GM19372 (cell line): ENCODE data around the gene SLC26A9.

Source experiments
- ATAC-seq: cut with Tn5 transposase; IDR thresholded peaks from one replicate; pipeline ENCODE4 v1.9.1; 2021; ENCODE audit warnings: mild to moderate bottlenecking, low read depth, moderate library complexity; ENCODE audit not compliant: unreplicated experiment

SLC26A9 gene

DNA sequence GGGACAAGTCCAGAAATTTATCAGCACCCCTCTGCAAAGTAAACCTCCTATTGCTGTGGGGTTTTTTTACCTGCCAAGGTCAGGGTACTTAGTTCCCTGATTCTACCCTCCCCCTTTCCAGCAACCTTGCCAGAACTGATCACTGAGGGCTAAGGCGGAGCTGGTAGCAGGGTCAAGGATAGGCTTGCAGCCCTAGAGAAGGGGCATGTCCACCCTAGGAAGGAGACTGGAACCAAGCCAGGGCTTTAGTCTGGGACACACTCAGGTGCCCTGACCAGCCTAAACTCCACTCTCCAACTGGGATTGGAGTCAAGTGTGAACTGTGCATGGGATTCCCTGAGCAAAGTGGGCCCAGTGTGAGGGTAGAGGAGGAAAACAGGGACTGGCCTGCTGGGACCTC is 6.5 kb upstream of the SLC26A9 start:
- no peak for ATAC-seq

DNA sequence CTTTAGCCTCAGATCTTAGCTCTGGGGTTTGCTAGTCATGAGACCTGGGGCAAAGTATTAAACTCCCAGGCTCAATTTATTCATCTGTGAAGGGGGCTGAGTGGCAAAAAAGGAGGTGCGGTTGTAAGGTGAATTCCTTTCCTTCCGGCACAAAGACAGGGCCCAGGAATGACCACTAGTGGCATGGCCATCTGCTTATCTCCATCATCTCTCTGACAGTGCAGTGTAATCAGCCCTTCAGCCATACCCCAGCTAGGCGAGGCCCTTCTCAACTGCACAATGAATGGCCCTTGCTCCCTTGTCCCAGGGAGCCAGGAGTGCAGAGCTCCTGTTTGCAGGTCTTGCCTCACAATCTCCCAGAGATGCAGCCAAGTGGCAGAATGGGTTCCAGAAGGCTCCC is 5.6 kb upstream of the SLC26A9 start:
- ATAC-seq = no peak

DNA sequence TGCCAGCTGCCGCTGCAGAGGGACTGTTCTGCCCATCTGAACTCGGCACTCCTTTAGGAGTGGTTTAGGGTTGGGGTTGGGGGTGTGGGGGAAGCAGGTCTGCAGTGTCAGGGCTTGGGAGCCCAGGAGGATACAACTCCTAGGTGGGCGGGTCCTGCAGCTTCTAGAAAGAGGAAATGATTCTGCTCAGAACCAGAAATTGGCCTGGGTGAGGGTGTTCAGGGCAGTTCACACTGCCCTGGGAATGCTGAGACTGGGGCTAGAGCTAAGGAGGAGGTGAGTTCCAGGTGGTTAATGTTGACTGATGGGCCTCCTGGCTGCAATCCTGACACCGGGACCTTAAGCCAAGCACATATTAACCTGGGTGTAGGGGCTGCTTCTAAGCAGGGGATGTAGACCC is 4.8 kb upstream of the SLC26A9 start:
- ATAC-seq = no peak

DNA sequence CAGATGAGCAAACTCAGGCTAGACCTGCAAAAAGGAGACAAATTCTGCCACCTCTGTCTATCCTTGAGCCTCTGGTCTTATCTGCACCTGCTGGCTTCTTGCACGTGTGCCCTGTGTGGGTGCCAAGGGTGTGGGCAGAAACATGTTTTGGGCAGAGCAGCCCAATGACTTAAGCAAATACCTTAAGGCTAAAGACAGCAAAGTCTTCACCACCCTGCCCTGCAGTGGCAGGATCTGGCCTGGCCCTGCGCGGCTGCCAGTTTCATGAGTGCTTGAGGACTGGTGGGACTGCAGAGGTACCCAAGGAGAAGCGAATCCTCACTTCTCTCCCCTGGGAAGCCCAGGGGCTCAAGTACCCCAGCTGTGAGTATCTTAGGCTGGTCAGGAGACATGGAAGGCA is 3.8 kb upstream of the SLC26A9 start:
- no peak for ATAC-seq

DNA sequence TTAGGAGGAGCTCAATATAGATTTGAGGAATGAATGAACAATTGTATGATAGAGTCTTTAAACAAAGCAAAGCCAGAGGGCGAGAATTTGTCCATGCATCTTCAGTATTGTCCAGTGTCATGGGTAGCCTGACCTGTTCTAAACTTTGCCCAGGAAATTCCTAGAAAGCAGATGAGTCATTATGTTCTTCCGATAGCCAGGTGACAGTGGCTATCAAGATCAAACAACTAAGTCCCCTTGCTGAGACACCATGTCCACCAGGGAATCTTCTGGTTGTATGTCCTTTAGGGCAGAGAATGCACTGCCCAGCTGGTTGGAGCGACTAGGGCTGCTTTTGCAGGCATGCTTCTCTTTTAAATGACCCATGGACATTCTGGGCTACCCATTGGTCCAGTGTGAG is 1.8 kb upstream of the SLC26A9 start:
- ATAC-seq = no peak

DNA sequence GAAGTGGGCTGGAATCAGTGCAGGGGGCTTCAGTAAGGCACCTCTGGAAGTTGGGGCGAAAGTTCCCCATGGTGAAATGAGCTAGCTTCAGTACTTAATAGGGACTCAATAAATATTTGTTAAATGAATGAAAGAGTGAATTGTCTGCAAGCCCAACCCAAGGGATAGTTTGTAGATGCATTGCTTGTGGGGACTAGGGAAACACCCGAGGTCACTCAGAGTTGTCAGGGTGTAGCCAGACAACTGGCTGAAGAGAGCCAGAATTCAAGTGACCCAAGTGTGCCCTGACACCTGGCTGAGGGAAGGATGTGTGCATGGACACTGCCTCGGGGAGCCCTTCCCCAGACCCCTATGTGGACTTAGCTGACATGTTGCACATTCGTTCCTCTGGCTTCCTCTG is 1.3 kb upstream of the SLC26A9 start:
- ATAC-seq = no peak

DNA sequence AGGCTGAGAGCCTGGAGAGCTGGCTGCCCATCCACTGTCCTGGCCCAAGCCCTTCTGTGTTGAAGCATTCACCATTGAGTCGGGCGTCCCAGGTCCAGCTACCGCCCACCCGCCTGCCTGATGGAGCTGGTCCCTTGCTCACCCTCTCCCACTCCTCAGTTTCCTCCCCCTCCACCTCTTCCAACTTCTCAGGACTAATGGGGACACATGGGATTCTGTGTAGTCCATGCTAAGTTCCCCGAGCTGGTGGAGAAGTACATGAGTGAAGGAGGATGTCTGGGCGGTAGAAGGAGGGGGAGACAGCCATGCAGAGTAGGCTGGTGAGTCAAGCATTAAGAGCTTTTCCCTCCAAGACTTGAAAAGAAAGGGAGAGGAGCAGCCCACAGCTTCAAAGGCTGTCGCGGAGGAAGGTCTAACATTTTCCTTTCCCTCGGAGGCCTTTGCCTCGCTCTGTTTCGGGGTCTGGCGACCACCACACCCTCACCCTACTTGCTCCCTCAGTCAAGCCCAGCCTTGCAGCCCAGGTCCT is 561 bp downstream of the SLC26A9 start:
- no peak for ATAC-seq

DNA sequence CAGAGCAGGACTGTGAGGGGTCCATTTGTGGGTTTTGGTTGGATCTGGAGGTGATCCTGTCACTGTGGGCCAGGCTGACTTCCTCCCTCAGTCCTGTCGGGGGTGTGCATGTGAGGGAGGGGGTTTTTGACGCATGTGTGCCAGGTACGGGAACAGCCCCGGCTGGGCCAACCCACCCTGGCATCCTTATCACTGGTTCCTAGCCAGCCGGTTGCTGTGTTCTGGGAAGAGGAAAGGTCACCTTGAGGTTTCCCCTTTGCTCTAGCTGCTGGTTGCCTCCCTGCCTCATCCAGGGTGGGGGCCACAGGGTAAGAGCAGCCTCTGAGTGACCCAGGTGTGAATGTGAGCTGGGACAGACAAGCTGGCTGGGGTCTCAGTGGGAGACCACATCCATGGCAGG is 2.5 kb downstream of the SLC26A9 start:
- no peak for ATAC-seq

DNA sequence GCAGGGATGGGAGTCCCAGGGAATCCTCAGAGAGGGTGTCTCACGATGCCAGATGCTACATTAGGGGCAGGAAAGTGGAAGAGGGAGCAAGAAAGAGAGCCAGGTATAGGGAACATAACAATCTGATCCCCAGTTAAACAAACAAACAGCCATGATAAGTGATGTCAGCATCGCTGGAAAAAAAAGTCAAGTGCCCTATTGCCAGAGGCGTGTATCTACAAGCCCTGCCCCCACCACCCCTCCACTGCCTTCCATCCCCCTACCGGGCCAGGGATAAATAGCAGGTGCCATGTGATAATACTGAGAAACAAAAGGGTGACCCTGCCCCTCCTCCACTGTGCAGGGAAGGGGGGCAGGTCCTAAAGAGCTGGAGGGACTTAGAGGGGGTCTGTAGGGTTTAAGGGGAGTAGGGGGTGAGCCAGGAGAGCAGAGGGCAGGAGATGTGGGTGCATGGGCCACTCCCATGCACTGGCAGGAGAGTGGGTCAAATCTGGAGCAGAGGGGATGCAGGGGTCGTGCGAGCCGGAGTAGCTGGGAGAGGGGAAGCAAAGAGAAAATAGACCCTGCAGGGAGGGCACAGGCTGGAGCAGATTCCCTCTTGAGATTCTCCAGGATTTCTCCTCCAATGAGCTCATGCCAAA is 3.4 kb downstream of the SLC26A9 start:
- no peak for ATAC-seq

DNA sequence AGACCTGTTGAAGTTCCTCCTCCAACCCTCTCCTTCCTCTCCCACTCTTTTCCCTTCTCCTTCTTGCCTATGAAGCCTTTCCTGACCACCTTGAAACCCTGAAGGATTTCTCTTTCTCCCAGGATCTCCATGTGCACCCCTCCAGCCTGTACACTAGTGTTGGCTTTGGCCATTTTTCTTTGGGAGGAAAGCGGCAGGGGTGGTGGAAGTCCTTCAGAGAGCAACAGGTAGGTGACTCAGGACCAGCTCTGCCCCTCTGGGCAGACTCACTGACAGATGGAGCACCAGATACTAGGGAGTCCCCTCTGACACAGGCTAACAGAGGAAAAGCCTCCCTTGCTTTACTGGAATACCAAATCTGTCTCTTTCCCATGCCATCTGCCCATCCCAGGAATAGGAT is 4.6 kb downstream of the SLC26A9 start:
- no peak for ATAC-seq

DNA sequence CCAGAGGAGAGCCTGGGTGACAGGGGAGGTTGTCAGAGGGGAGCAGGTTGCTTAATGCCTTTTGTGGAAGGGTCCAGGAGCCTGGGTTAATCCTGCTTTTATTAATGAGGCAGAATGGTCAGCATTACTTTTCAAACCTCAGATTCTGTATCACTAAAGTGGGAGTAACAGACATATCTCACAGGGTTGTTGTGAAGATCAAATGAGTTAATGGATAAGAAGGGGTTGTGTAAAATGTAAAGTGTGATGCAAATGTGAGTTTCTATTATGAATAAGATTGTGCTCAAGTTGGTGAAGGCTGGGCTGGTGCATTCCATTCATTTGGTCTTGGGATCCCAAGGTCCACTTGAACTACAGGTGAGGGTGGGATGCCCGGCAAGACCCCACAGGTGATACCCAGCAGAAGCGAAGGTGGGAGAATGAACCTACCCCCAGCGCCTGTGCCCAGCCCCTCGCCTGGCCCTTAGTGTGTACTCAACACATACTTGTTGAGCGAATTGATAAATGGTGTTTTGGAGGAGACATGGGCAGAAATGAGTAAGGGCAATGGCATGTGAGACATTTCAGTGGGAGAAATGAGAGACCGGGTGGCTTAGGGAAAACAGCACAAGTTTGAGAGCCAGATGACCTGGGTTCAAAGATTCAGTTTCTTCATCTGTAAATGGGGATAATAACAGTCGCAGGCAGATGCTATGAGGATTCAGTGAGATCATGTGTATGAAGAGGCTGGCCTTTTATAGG is 6.2 kb downstream of the SLC26A9 start:
- no peak for ATAC-seq

DNA sequence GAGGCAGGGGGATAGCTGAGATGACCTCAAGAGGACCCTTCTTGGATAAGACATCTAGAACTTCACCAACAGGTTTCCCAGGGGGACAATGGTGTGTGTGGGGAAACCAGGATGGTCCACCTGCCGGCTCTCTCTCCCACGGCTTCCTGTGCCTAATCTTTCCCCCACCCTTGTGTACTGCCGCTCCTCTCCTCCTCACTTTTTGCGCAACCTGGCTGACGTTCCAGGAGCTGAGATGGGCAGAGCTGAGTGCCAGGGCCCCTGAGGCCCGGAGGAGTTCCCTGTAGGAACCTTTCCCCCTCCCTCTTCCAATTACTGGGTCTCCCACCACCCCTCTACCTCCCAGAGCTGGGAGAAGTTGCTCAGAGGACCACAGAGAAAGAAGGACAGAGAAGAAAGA is 6.9 kb downstream of the SLC26A9 start:
- no peak for ATAC-seq

DNA sequence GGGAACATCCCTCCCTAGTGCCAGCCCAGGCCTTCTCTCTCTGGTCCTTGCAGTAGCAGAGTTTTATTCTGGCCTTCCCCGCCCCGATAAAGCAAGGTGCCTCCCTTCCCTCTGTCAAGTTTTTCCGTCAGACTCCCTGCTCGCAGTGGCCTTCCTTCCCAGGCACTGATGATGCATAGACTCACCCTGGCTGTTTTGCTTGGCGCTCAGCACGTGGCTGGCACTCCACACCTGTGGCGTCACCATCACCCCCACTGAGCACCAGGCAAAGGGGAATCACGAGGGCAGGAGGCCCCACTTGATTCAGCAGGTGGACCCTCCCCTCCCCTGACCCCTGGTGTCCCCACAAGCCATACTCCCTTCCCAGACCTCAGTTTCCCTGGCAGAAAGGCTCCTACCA is 7.4 kb downstream of the SLC26A9 start:
- no peak for ATAC-seq

DNA sequence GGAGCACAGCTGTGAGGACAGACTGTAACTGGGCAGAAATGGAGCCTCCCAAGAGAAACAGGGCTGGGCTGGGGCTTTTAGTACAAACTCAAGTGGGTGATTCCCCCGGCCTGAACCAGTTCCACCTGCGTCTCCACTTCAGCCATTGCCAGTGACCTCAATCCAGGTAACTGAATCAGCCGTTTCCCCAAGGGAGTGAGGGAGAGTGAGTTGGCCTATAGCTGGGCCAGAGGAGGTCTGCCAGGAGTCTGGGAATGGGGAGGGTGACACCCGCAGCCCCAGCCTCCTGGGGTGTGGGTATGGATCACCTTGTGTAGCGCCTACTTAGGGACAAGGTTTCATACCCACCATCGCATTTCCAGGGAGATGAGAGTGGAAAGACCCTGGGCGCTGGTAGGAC is 8.5 kb downstream of the SLC26A9 start:
- no peak for ATAC-seq

DNA sequence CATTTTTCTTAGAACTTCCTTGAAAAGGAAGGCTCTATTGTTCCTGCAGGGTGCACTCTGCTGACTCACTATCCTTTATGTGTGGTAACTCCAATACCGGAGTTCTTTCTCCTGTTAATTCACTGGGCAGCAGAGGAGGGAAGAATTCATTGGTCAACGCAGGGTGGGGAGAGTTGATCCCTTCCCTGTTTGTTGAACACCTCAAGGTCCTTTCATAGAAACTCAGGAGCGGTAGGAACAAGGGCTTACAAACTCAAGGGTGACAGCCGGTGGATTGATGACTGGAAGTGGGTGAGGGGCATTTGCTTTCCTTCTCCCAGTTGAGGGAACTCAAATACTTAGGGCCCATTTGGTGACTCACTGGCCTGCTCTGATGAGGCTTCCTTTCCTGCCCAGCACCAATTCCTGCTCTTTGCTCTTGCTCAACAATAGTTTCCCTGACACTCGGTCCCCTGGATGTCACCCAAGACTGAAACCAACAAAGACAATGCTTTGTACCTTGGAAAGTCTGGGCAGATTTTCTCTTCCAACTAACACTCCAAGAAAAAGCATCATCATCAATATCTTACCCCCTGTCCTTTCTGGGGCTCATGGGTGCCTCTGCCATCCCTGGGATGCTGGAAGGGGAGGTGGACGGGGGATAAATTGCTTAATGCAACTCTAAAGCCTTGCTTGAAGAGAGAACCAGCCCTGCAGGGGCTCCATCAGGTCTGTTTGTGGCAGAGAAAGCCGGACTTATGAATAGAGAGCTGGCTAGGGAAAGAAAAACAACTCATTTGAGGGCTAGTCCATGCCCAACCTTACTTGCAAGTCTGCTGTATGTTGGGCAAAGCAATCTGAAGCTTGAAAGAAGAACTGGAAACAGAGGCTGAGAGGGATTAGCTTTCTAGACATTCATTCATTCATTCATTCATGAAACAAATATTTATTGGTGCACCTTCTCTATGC is 9.3 kb downstream of the SLC26A9 start:
- ATAC-seq = no peak

DNA sequence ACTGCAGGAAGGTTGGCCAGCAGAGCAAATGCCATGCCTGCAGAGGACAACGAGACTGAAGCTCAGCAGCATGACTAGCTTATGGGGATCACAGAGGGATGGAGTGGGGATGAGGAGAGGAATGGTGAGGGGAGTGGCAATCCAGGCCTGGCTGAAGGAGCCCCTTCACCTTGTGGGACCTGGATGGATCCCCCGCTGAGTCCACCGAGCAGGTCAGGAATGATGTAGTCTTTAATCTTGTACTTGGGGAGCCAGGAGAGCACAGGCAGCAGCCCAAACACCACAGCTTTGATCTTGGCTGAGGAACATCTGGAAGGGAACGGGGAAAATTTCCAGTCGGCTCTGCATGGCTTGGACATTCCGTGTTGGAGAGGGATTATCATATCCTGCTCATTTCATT is 10.5 kb downstream of the SLC26A9 start:
- ATAC-seq = no peak

DNA sequence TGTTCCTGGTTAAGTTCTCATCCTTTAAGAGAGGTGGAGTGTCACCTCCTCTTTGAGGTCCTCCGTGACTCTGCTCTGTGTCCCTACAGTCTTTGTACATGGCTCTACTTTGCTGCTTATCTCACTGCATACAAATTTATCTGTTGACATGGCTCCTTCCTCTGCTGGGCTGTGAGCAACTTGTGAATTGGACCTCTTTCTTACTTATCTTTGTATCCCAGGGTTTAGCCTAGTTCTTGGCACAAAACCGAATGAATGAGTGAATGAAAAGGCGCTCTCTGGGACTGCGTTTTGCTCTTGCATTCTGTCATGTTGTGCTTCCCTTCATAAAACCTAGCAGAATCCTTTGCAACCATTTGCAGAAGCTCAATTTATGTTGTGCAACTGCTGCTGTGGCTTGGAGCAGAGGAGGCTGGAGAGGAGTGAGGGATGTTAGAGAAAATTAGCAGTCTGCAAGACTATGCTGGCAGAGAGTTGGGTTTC is 12.4 kb downstream of the SLC26A9 start:
- ATAC-seq = no peak

DNA sequence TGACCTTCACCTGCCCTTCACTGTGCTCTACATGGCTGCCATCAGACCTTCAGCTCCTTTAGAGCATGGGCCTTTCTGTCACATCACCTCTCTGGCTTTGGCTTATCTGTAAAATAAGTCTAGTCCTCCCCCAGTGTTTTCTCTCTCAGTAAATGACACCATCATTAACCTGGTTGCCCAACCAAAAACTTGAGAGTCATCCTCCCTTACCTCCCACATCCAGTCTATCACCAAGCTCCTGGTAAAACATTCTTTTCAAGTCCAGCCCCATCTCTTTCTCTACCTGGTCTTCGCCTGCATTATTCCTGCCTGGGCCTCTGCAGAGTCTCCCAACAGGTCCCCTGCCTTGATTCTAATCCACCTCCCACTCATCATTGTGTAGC is 13.1 kb downstream of the SLC26A9 start:
- ATAC-seq = no peak

DNA sequence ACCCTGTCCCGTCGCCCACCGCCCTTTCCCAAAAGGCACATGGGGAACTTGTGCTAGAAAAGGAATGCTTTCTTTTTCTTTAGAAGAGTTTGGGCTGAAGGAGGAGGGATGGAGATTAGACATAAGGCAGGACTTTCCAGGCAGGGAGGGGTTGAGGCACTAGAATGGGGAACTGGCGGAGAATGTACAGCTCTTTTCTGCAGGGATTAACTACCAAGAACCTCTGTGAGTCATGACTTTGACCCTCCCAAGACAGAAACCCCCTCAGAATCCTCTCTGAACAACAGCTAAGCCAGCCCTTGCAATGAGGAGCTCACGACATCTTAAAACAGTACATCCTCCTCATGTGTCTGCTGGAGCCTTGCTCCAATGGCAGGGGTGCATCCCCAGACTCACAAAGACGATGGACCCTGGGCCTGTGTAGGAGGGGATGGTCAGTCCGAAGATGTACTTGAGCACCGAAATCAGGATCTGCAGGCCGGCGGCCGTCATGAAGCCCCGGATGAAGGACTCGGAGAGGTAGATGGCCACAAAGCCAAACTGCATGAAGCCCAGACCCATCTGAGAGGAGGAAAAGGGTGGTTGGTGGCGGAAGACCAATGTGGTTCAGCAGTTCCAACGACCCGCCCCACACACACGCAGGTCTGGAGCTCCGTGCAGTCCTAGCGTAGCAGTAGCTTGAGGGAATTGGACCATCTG is 13.6 kb downstream of the SLC26A9 start:
- ATAC-seq = no peak

DNA sequence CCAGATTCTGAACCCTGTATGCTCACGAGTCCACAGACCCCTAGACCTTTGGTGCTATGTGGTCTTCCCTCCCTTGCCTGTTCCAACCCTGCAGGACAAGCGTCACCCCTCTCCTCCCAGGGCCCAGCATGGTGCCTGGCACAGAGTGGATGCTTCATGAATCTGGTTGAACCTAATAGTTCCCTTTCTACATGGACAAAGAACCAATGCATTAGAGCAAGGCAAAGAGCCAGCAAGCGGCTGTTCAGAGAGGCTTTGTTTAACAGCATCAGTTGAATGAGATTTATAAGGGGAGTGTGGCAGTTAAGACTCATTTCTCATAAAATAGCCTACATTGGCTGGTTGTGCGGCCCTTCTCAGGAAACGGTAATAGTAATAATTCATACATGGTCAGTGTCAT is 14.9 kb downstream of the SLC26A9 start:
- no peak for ATAC-seq
